K562 (cell line): Measurements from ENCODE around the gene CCT5. TPM values are rescaled to one million over a fixed set of nuclear protein-coding genes. Genes with fewer than 3 reads are reported as not detected.

Source experiments
- EP400 ChIP-seq: fragments of 450-650 bp; IDR thresholded peaks from 2 replicates; pipeline ENCODE4 v1.6.1; 2017; ENCODE audit warnings: antibody characterized with exemption, mild to moderate bottlenecking, moderate library complexity
- ETV6 ChIP-seq, 3 experiments: fragments of 150-350 bp in 1 of 3; sonication (generic) in 1 of 3; formaldehyde crosslinking in 1 of 3; IDR thresholded peaks; 2 replicates each; pipeline versions ENCODE4 v1.6.1 to v1.8.0; 2014 to 2022; ENCODE audit warnings: borderline replicate concordance in 2 of 3, low read depth in 2 of 3, antibody characterized with exemption in 1 of 3, low read length in 1 of 3, mild to moderate bottlenecking in 1 of 3, missing genetic modification reagents in 1 of 3
- FOXK1 ChIP-seq: sonication (generic); formaldehyde crosslinking; IDR thresholded peaks from 2 replicates; pipeline ENCODE4 v1.8.0; 2022; ENCODE audit warnings: missing genetic modification reagents, mild to moderate bottlenecking, borderline replicate concordance
- HDAC3 ChIP-seq: fragments of 450-650 bp; IDR thresholded peaks from 2 replicates; pipeline ENCODE4 v1.6.1; 2018; ENCODE audit warnings: borderline replicate concordance, mild to moderate bottlenecking, moderate library complexity; ENCODE audit not compliant: partially characterized antibody
- KAT8 ChIP-seq: fragments of 450-650 bp; IDR thresholded peaks from 2 replicates; pipeline ENCODE4 v1.6.1; 2016; ENCODE audit warnings: low read depth, mild to moderate bottlenecking
- NR1H2 ChIP-seq: sonication (generic); formaldehyde crosslinking; IDR thresholded peaks from 2 replicates; pipeline ENCODE4 v1.4.0; 2020; ENCODE audit warnings: mild to moderate bottlenecking, missing genetic modification reagents
- PRMT5 ChIP-seq: sonication (generic); formaldehyde crosslinking; IDR thresholded peaks from 2 replicates; pipeline ENCODE4 v1.5.0; 2020; ENCODE audit warnings: missing genetic modification reagents
- SFPQ ChIP-seq: fragments of 200-400 bp; formaldehyde crosslinking; IDR thresholded peaks from 2 replicates; pipeline ENCODE4 v1.6.1; 2017; ENCODE audit warnings: mild to moderate bottlenecking, low read depth, low read length, moderate library complexity
- ZC3H4 ChIP-seq: sonication (generic); formaldehyde crosslinking; IDR thresholded peaks from 2 replicates; pipeline ENCODE4 v1.9.0; 2021; ENCODE audit warnings: missing genetic modification reagents, borderline replicate concordance
- ZNF175 ChIP-seq: fragments of 200-800 bp; sonication (Bioruptor generic); IDR thresholded peaks from 2 replicates; pipeline ENCODE4 v1.6.1; 2016; ENCODE audit warnings: low read depth, mild to moderate bottlenecking, missing genetic modification characterization, missing compliant biosample characterization
- ZNF3 ChIP-seq: fragments of 250-450 bp; sonication (Bioruptor Pico); IDR thresholded peaks from 2 replicates; pipeline ENCODE4 v1.5.0; 2021; ENCODE audit warnings: mild to moderate bottlenecking, moderate library complexity
- ZNF76 ChIP-seq: fragments of 250-450 bp; sonication (Bioruptor Pico); IDR thresholded peaks from 2 replicates; pipeline ENCODE4 v1.4.0; 2020; ENCODE audit warnings: mild to moderate bottlenecking, moderate library complexity, borderline replicate concordance
- ZNF766 ChIP-seq: fragments of 200-800 bp; sonication (Bioruptor generic); conservative IDR thresholded peaks from 2 replicates; pipeline ENCODE4 v1.6.1; 2016; ENCODE audit warnings: missing genetic modification characterization, missing compliant biosample characterization
- polyA plus RNA-seq, 8 experiments: library from polyadenylated mRNA; depleted of rRNA in 4 of 8; stranded (reverse) in 5 of 8; unstranded in 3 of 8; fragments of >200 nt; fragmentation: Nextera tagmentation in 2 of 8; fragmentation: Illumina TruSeq in 1 of 8; extraction: Ambion mirVana in 2 of 8; extraction: Trizol in 1 of 8; gene quantifications; 2 replicates each; pipeline versions ENCODE4 v1.2.1 to v1.2.3, GENCODE V29; 2011 to 2014; ENCODE audit warnings: inconsistent platforms in 1 of 8, missing spikeins in 1 of 8
- total RNA-seq, 7 experiments: library from RNA; depleted of rRNA in 6 of 7; stranded (reverse); fragments of >200 nt in 6 of 7; fragmentation: Illumina TruSeq in 2 of 7; extraction: Trizol in 2 of 7; gene quantifications; 2 replicates each; pipeline versions ENCODE4 v1.2.1 to v1.2.3, GENCODE V29; 2011 to 2021; ENCODE audit warnings: low replicate concordance in 1 of 7
- TF ChIP-seq, protein P1 (sequence below), 2 experiments: fragments of 450-650 bp in 1 of 2; sonication (generic) in 1 of 2; formaldehyde crosslinking in 1 of 2; IDR thresholded peaks; 2 replicates each; pipeline versions ENCODE4 v1.7.1 to v1.9.0; 2016 to 2022; ENCODE audit warnings: inconsistent platforms in 1 of 2, mild to moderate bottlenecking in 1 of 2, missing genetic modification reagents in 1 of 2

CCT5 gene
- total and polyA plus RNA-seq, 9 of the 15 experiments (the other 6 are each of a cell fraction or from before 2014, with no cell fraction given) = 782 to 1,606 (median 1,153) TPM

GRCh38 chr5:10250806-10251276, 761 bp downstream of the CCT5 start (continued):
- TF ChIP-seq, protein P1, sequence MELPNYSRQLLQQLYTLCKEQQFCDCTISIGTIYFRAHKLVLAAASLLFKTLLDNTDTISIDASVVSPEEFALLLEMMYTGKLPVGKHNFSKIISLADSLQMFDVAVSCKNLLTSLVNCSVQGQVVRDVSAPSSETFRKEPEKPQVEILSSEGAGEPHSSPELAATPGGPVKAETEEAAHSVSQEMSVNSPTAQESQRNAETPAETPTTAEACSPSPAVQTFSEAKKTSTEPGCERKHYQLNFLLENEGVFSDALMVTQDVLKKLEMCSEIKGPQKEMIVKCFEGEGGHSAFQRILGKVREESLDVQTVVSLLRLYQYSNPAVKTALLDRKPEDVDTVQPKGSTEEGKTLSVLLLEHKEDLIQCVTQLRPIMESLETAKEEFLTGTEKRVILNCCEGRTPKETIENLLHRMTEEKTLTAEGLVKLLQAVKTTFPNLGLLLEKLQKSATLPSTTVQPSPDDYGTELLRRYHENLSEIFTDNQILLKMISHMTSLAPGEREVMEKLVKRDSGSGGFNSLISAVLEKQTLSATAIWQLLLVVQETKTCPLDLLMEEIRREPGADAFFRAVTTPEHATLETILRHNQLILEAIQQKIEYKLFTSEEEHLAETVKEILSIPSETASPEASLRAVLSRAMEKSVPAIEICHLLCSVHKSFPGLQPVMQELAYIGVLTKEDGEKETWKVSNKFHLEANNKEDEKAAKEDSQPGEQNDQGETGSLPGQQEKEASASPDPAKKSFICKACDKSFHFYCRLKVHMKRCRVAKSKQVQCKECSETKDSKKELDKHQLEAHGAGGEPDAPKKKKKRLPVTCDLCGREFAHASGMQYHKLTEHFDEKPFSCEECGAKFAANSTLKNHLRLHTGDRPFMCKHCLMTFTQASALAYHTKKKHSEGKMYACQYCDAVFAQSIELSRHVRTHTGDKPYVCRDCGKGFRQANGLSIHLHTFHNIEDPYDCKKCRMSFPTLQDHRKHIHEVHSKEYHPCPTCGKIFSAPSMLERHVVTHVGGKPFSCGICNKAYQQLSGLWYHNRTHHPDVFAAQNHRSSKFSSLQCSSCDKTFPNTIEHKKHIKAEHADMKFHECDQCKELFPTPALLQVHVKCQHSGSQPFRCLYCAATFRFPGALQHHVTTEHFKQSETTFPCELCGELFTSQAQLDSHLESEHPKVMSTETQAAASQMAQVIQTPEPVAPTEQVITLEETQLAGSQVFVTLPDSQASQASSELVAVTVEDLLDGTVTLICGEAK (IDR thresholded peaks at IDR 0.05) = peak; percentile 11; the same call in 1 of the 2 replicates
- TF ChIP-seq, protein P1 (CRISPR knock-in tag; IDR thresholded peaks at IDR 0.05) = no peak
- TF ChIP-seq ZNF76 (CRISPR knock-in tag) = no peak
- TF ChIP-seq ZNF3 = no peak
- TF ChIP-seq SFPQ = no peak
- TF ChIP-seq FOXK1 (CRISPR knock-in tag) = peak; percentile 78; the same call in 1 of the 2 replicates
- TF ChIP-seq ZC3H4 = no peak
- TF ChIP-seq ZNF175 (CRISPR knock-in tag) = no peak
- no peak for TF ChIP-seq HDAC3
- no peak for TF ChIP-seq KAT8
- no peak for TF ChIP-seq NR1H2 (CRISPR knock-in tag)
- no peak for TF ChIP-seq EP400
- no peak for TF ChIP-seq ZNF766
- no peak for TF ChIP-seq ETV6 (IDR thresholded peaks at IDR 0.05; ENCODE audit: borderline replicate concordance in 1 of 2, low read depth in 2 of 2, low read length in 1 of 2)
- no peak; the same call in 1 of the 2 replicates for TF ChIP-seq ETV6 (CRISPR knock-in tag; IDR thresholded peaks at IDR 0.05; ENCODE audit: borderline replicate concordance)
- no peak for TF ChIP-seq PRMT5
